Nucleus accumbens (tissue), 56 donors: ENCODE measurements around the gene MNDA.
"Not testable (repeated sequence)": the region's sequence is repeated elsewhere in the genome, so short reads cannot be mapped to it uniquely, and the experiment has no call there.

Source experiments
- DNase-seq, 56 donors: peaks; one replicate each; lab custom pipeline; 2025; lab: John Stamatoyannopoulos, UW

Gene MNDA

DNA sequence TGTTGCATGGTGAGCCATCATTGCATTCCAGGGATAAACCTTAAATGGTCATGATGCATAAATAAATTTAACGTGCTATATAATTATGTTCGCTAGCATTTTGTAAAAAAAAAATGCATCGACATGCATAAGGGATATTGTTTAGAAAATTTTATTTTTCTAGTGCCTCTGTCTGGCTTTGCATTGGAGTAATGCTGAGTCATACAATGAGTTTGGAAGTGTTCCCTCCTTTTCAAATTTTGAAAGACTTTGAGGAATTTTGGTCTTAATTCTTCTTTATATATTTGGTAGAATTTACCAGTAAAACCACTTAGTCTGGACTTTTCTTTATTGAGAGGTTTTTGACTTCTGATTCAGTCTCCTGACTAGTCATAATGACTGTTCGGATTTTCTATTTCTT, 4.9 kb downstream of the MNDA start:
- no peak for DNase-seq

- no peak for DNase-seq
These were observed 7.5 kb downstream of the MNDA start for GRCh38 chr1:158838660-158839059.

GRCh38 chr1:158839566-158839965, 8.4 kb downstream of the MNDA start:
- no peak for DNase-seq

GRCh38 chr1:158840236-158840635, 9.1 kb downstream of the MNDA start:
- no peak for DNase-seq

DNA sequence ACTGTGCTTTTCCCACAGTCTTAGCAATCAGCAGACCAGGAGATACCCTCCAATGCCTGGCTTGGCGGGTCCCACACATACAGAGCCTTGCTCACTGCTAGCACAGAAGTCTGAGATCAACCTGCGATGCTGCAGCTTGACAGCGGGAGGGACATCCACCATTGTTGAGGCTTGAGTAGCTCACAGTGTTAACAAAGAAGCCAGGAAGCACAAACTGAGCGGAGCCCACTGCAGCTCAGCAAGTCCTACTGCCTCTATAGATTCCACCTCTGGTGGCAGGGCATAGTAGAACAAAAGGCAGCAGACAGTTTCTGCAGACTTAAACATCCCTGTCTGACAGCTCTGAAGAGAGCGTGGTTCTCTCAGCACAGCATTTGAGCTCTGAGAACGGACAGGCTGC, 33.4 kb downstream of the MNDA start:
- no peak for DNase-seq

- not testable (repeated sequence) for DNase-seq
These were observed 39.3 kb downstream of the MNDA start for GRCh38 chr1:158870438-158870837.

DNA sequence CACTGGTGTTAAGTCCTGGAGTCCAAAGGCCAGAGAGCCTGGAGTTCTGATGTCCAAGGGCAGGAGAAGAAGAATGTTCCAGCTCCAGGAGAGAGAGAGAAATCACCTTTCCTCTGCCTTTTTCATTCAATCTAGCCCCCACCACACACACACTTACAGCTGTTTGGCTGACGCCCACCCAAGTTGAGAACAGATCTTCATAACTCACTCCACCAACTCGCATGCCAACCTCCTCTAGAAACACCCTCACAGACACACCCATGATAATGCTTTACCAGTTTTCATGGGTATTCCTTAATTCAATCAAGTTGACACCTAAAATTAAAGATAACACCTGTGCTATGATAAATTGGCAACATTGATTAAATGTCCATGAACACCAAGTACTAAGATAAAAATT, 42.0 kb downstream of the MNDA start:
- no peak for DNase-seq

- no peak for DNase-seq
These were observed 62.5 kb downstream of the MNDA start for GRCh38 chr1:158893654-158894053.

DNA sequence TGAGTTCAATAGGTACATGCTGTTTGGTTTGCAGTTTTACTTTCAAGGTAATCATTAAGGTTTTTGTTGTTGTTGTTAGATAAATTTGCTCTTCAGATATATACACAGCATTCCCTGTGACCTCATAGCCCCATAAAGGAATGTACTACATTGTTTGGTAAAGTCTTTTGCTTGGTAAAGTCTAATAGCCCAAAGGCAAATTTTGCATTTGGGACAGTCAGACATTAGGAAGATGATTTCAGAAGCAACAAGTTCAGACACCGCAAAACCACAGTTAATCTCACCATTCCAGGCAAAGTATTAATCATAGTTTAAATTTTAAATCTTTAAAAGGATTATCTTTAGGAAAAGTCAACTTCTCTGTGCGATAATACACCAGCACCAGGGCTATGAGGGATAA, 67.6 kb downstream of the MNDA start:
- DNase-seq = no peak
